RWPE1 (cell line): ENCODE data around the gene EPB41L5.

Source experiments
- CTCF ChIA-PET: fragments of 350-600 bp; sonication (Branson Sonifier 250); formaldehyde crosslinking; extraction: SDS; loops from one replicate; lab custom pipeline; 2021; lab: Yijun Ruan, JAX
- POLR2A ChIA-PET: fragments of 400-600 bp; formaldehyde crosslinking; extraction: SDS; loops from one replicate; lab custom pipeline; 2020; ENCODE audit warnings: antibody characterized with exemption; ENCODE audit not compliant: low non-redundant PET; lab: Yijun Ruan, JAX
- DNase-seq: peaks from one replicate; pipeline ENCODE4 v3.0.0; 2012; ENCODE audit warnings: low spot score
- H3K27ac ChIP-seq: fragments of 450-650 bp; 2 replicates; pipeline ENCODE4 v1.5.1; 2017
- TF ChIP-seq, protein P1 (sequence below): fragments of 450-650 bp; conservative IDR thresholded peaks from 2 replicates; pipeline ENCODE4 v1.5.1; 2017; ENCODE audit warnings: low read depth, mild to moderate bottlenecking

The EPB41L5 gene

DNA sequence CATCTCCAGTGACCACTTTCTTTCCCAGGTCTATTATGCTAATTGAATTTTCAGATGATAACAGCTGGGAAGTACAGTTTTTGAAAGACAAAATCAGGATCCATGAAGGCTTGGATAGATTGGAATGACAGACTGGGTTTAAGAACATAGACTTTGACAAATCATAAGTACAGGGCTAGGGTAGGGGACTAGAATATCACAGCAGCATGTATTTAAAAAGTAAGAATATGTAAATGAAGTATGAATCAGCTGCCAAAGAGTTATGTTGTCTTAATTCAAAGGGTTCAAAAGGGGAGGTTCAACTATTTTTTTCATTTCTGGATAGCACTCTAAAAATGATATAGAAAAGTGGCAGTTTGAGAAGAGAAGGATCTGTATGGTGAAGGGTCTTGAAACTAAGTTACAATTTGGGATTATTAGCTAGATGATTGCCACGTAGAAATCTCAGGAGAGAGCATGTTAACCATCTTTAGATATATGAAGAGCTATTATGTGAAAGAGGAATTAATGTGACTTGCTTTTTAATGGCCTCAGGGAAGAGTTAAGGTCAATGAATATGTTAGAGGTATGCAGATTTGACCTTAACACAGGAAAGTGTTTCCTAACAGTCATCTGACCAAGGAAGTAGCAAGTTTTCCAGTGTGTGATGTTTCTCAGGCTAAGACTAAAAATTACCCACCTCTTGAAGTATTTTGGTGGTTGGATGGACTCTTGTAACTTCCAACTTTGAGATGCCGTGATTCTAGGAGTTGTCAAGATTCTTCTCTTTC lies 128.6 kb downstream of the EPB41L5 start:
- CTCF ChIA-PET: interaction anchor here (0.6 kb wide), 1 partner anchor 16 kb away, joined by 3 read pairs; no protein-coding TSS in a partner anchor
- H3K27ac ChIP-seq: no peak overlapping the region
- POLR2A ChIA-PET: no interaction called here
- TF ChIP-seq, protein P1, sequence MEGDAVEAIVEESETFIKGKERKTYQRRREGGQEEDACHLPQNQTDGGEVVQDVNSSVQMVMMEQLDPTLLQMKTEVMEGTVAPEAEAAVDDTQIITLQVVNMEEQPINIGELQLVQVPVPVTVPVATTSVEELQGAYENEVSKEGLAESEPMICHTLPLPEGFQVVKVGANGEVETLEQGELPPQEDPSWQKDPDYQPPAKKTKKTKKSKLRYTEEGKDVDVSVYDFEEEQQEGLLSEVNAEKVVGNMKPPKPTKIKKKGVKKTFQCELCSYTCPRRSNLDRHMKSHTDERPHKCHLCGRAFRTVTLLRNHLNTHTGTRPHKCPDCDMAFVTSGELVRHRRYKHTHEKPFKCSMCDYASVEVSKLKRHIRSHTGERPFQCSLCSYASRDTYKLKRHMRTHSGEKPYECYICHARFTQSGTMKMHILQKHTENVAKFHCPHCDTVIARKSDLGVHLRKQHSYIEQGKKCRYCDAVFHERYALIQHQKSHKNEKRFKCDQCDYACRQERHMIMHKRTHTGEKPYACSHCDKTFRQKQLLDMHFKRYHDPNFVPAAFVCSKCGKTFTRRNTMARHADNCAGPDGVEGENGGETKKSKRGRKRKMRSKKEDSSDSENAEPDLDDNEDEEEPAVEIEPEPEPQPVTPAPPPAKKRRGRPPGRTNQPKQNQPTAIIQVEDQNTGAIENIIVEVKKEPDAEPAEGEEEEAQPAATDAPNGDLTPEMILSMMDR: no peak
- no peak for DNase-seq

DNA sequence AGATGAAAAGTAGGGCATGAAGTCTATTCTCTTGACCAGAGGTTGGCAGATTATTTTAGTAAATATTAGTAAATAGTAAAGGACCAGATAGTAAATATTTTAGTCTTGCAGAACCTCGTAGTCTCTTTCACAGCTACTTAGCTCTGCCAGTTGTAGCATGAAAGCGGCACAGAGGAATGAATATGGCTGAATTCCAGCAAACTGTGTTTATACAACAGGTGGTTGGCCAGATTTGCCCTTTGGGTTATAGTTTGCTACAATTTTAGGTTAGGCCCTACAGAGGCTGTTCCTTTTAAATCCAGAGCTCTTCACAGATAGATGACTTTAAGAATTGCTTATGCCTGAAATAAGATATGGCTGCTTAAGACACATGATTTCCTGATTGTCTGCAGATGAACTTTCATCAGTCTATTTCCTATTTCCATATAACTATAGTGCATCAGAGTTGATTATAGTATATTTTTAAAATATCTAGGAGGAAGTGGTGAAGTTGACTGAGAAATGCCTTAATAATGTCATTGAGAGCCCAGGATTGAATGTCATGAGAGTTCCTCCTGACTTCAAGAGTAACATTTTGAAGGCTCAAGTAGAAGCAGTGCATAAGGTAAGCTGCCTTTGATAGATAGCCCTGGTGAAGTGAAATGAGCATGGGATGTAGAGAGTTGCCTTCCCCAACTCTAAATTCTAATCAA lies 129.8 kb downstream of the EPB41L5 start:
- ChIA-PET POLR2A (no interaction called here), CTCF (no interaction called here)
- TF ChIP-seq, protein P1: no peak
- H3K27ac ChIP-seq: no peak overlapping the region
- DNase-seq: no peak

DNA sequence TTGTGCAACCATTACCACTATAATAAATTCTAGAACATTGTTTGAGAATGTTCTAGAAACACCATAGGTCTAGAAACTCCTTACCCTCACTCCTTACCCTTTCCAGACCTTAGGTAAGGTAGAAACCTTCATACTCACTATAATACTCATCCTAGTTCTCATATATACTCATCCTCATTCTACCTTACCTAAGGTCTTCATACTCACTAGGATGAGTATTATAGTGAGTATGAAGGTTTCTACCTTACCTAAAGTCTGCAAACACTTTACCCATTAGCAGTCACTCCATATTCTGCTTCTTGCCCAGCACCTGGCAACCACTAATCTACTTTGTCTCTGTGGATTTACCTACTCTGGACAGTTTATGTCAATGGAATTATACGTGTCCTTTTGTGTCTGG lies 135.4 kb downstream of the EPB41L5 start:
- TF ChIP-seq, protein P1: no peak
- CTCF ChIA-PET: interaction anchor here (0.6 kb wide), 1 partner anchor 229 kb away, joined by 3 read pairs; no protein-coding TSS in a partner anchor
- no peak for DNase-seq
- no peak overlapping the region for H3K27ac ChIP-seq
- POLR2A ChIA-PET: no interaction called here

DNA sequence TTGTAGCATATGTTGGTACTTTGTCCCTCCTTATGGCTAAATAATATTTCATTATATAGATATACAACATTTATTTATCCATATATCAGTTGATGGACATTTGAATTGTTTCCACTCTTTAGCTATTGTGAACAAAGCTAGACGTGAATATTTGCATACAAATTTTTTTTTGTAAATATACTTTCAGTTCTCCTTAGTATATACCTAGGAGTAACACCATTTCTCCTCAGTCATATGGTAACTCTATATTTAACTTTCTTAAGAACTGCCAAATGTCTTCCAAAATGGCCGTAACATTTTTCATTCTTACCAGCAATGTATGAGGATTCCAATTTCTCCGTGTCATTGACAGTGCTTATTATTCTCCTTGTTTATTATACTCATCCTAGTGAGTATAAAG lies 135.8 kb downstream of the EPB41L5 start:
- POLR2A ChIA-PET: no interaction called here
- CTCF ChIA-PET: no interaction called here
- TF ChIP-seq, protein P1: no peak
- no peak for DNase-seq
- no peak overlapping the region for H3K27ac ChIP-seq

DNA sequence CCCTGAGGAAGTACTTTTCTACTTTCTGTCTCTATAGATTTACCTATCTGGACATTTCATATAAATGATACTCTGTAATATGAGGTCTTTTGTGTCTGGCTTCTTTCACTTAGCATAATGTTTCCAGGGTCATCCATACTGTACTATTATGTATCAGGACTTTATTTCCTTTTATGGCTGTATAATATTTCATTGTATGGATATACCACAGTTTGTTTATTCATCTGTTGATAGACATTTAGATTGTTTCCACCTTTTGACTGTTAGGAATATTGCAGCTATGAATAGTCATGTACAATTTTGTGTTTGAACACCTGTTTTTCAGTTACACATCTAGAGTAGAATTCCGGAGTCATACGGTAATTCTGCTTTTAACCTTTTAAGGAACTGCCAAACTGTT lies 136.5 kb downstream of the EPB41L5 start:
- ChIA-PET CTCF (interaction anchor here (0.7 kb wide), 1 partner anchor 578 kb away, joined by 4 read pairs; no protein-coding TSS in a partner anchor), POLR2A (no interaction called here)
- TF ChIP-seq, protein P1: no peak
- no peak overlapping the region for H3K27ac ChIP-seq
- no peak for DNase-seq

DNA sequence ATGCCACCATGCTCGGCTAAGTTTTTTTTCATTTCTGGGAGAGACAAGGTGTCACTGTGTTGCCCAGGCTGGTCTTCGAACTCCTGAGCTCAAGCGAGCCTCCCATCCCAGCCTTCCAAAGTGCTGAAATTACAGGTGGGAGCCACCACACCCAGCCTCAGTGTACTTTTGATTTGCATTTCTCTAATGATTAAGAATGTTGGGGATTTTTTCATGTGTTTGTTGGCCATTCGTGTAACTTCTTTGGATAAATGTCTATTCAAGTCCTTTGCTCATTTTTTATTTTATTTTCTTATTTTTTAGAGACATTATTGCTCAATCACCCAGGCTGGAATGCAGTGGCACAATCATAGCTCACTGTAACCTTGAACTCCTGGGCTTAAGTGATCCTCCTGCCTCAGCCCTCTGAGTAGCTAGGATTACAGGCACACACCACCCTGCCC lies 137.2 kb downstream of the EPB41L5 start:
- TF ChIP-seq, protein P1: no peak
- no peak for DNase-seq
- ChIA-PET POLR2A (no interaction called here), CTCF (interaction anchor here (0.6 kb wide), 1 partner anchor 31 kb away, joined by 6 read pairs; no protein-coding TSS in a partner anchor)
- H3K27ac ChIP-seq: no peak overlapping the region
